Measurements from ENCODE around the gene AXIN1.

Gene AXIN1

DNA sequence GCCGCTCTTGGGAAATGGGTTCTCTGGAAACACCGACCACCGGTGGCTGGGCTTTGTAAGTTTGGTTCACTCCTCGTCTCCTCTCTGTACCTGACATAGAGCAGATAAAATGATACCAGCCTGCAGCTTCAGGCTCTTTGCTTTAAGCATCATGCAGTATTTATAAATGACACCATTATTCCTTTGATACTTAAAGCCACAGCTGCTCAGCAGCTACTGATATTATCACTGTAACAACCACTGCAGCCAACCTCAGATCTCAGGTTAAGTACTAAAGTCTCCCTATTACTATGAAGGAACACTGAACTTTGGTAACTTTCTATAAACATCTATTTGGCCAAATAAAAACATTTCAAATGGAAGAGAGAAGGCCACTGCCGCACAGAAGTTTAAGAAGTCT is 34.9 kb downstream of the AXIN1 start:
- H3K4me3 ChIP-seq (ENCODE audit: low read length), result no peak overlapping the region
- H3K36me3 ChIP-seq (ENCODE audit: control insufficient read depth, insufficient read depth, low read length, severe bottlenecking), result peaks cover 21% of the 10 kb centered on the region
- H3K27me3 ChIP-seq (replicated peaks; ENCODE audit: control insufficient read depth, insufficient read depth, low read length), result no peaks in the 10 kb centered on the region
- no peaks in the 10 kb centered on the region for H3K9me3 ChIP-seq (ENCODE audit: control insufficient read depth, low read length)
- DNase-seq (ENCODE audit: low read depth), result no peak
- no peak overlapping the region for H3K9ac ChIP-seq (ENCODE audit: low read length)
- H3K4me1 ChIP-seq (ENCODE audit: control insufficient read depth, insufficient read depth, low read length), result no peaks in the 10 kb centered on the region

DNA sequence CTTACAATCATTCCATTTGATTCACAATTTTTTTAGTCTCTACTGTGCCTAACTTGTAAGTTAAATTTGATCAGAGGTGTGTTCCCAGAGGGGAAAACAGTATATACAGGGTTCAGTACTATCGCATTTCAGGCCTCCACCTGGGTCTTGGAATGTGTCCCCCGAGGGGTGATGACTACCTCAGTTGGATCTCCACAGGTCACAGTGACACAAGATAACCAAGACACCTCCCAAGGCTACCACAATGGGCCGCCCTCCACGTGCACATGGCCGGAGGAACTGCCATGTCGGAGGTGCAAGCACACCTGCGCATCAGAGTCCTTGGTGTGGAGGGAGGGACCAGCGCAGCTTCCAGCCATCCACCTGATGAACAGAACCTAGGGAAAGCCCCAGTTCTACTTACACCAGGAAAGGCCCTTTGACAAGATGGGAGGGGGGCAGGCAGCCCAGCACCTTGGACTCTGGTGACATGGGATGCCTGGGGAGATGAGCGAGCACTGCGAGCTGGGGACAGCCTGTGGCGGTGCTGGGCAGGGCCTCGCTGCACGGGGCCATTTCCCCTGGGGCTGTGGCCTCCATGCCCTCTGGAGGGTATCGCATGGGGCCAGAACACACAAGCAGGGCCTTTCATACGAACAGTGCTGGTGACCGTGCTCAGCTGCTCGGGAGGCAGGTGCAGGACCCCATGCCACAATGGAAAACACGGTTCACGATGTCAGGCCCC is 35.6 kb downstream of the AXIN1 start:
- DNase-seq (ENCODE audit: low read depth), result no peak
- Histone ChIP-seq H3K9me3 (ENCODE audit: control insufficient read depth, low read length) (no peaks in the 10 kb centered on the region), H3K36me3 (ENCODE audit: control insufficient read depth, insufficient read depth, low read length, severe bottlenecking) (peaks cover 27% of the 10 kb centered on the region), H3K27me3 (replicated peaks; ENCODE audit: control insufficient read depth, insufficient read depth, low read length) (no peaks in the 10 kb centered on the region), H3K4me1 (ENCODE audit: control insufficient read depth, insufficient read depth, low read length) (no peaks in the 10 kb centered on the region), H3K9ac (ENCODE audit: low read length) (no peak overlapping the region), H3K4me3 (ENCODE audit: low read length) (no peak overlapping the region)

DNA sequence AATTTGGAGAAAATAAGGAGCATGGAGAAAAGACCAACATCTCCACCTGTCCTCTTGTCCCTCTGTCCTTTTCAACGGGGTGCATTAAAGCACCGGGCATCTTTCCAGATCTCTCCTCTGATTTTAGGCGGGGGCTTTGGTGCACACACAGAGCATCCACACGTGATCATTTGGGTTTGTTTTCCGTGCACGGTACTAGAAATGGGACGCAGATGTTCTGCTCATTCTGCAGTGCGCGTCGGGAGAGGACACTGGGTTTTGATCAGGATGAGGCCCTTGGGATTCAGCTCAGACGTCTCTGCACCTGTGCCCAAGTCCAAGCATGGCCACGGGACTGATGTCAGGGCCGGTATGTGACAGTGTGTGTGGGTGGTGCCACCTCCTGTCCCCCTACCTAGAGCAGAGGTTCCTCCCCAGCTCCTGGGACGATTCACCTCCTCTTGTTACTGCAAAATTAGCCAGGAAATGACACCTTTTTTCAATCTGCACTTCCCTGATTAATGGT is 37.7 kb downstream of the AXIN1 start:
- no peak for DNase-seq (ENCODE audit: low read depth)
- no peaks in the 10 kb centered on the region for H3K4me1 ChIP-seq (ENCODE audit: control insufficient read depth, insufficient read depth, low read length)
- H3K9ac ChIP-seq (ENCODE audit: low read length), result no peak overlapping the region
- H3K27me3 ChIP-seq (replicated peaks; ENCODE audit: control insufficient read depth, insufficient read depth, low read length), result no peaks in the 10 kb centered on the region
- no peak overlapping the region for H3K4me3 ChIP-seq (ENCODE audit: low read length)
- peaks cover 31% of the 10 kb centered on the region for H3K36me3 ChIP-seq (ENCODE audit: control insufficient read depth, insufficient read depth, low read length, severe bottlenecking)
- H3K9me3 ChIP-seq (ENCODE audit: control insufficient read depth, low read length), result no peaks in the 10 kb centered on the region

- H3K36me3 ChIP-seq (ENCODE audit: control insufficient read depth, insufficient read depth, low read length, severe bottlenecking), result peaks cover 34% of the 10 kb centered on the region
- no peaks in the 10 kb centered on the region for H3K9me3 ChIP-seq (ENCODE audit: control insufficient read depth, low read length)
- no peak for DNase-seq (ENCODE audit: low read depth)
Observed at GRCh38 chr16:314351-314750, 38.2 kb downstream of the AXIN1 start.

DNA sequence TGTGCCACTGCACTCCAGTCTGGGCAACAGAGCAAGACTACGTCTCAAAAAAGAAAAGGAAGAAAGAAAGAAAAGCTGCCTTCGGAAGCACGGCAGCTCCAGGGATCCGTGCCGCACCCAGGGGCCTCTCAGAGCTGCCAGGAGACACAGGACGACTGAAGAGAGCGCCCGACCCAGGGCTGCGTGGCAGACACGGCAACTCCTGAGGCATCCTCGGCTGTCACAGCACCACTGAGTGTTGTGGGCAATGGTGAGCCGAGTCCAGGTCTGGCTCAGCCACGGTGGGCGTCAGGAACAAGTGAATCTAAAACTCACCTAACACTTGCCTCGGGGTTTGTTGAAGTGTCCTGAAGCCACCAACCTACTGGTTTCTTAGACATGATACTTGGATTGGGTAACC is 40.8 kb downstream of the AXIN1 start:
- H3K4me3 ChIP-seq (ENCODE audit: low read length), result no peak overlapping the region
- no peak for DNase-seq (ENCODE audit: low read depth)
- no peak overlapping the region for H3K9ac ChIP-seq (ENCODE audit: low read length)
- H3K36me3 ChIP-seq (ENCODE audit: control insufficient read depth, insufficient read depth, low read length, severe bottlenecking), result peaks cover 31% of the 10 kb centered on the region
- no peaks in the 10 kb centered on the region for H3K9me3 ChIP-seq (ENCODE audit: control insufficient read depth, low read length)
- H3K4me1 ChIP-seq (ENCODE audit: control insufficient read depth, insufficient read depth, low read length), result no peaks in the 10 kb centered on the region
- no peaks in the 10 kb centered on the region for H3K27me3 ChIP-seq (replicated peaks; ENCODE audit: control insufficient read depth, insufficient read depth, low read length)

More at GRCh38 chr16:314351-314750, 38.2 kb downstream of the AXIN1 start:
- no peak overlapping the region for H3K4me3 ChIP-seq (ENCODE audit: low read length)
- no peaks in the 10 kb centered on the region for H3K27me3 ChIP-seq (replicated peaks; ENCODE audit: control insufficient read depth, insufficient read depth, low read length)
- H3K4me1 ChIP-seq (ENCODE audit: control insufficient read depth, insufficient read depth, low read length), result no peaks in the 10 kb centered on the region
- no peak overlapping the region for H3K9ac ChIP-seq (ENCODE audit: low read length)

DNA sequence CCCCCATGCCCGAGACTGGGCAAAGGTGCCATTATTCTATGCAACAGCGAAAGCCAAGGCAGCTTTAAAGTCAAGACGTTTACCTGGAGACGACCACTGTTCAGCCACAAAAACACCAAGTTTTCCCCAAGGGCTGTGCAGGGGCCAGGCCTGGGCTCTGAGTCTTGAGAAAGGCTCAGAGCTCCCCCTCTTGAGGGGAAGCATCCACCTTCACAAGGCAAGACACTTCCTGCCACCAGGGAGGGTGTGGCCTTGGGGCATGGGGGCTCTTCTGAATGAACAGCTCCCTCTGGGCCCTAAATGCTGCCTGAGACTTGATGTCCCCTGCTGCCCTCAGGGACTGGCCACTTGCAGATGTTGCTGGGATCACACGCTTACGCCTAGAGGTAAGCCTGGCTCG is 43.0 kb downstream of the AXIN1 start:
- Histone ChIP-seq H3K9me3 (ENCODE audit: control insufficient read depth, low read length) (no peaks in the 10 kb centered on the region), H3K4me3 (ENCODE audit: low read length) (no peak overlapping the region), H3K27me3 (replicated peaks; ENCODE audit: control insufficient read depth, insufficient read depth, low read length) (no peaks in the 10 kb centered on the region), H3K36me3 (ENCODE audit: control insufficient read depth, insufficient read depth, low read length, severe bottlenecking) (peaks cover 38% of the 10 kb centered on the region), H3K9ac (ENCODE audit: low read length) (no peak overlapping the region), H3K4me1 (ENCODE audit: control insufficient read depth, insufficient read depth, low read length) (no peaks in the 10 kb centered on the region)
- DNase-seq (ENCODE audit: low read depth), result no peak

GRCh38 chr16:307691-308312 is 44.7 kb downstream of the AXIN1 start:
- Histone ChIP-seq H3K27me3 (replicated peaks; ENCODE audit: control insufficient read depth, insufficient read depth, low read length) (no peaks in the 10 kb centered on the region), H3K9ac (ENCODE audit: low read length) (no peak overlapping the region), H3K4me1 (ENCODE audit: control insufficient read depth, insufficient read depth, low read length) (no peaks in the 10 kb centered on the region), H3K9me3 (ENCODE audit: control insufficient read depth, low read length) (no peaks in the 10 kb centered on the region), H3K36me3 (ENCODE audit: control insufficient read depth, insufficient read depth, low read length, severe bottlenecking) (peaks cover 39% of the 10 kb centered on the region), H3K4me3 (ENCODE audit: low read length) (no peak overlapping the region)
- DNase-seq (ENCODE audit: low read depth), result no peak

GRCh38 chr16:306911-307370 is 45.6 kb downstream of the AXIN1 start:
- Histone ChIP-seq H3K9ac (ENCODE audit: low read length) (no peak overlapping the region), H3K27me3 (replicated peaks; ENCODE audit: control insufficient read depth, insufficient read depth, low read length) (no peaks in the 10 kb centered on the region), H3K9me3 (ENCODE audit: control insufficient read depth, low read length) (no peaks in the 10 kb centered on the region), H3K36me3 (ENCODE audit: control insufficient read depth, insufficient read depth, low read length, severe bottlenecking) (peaks cover 34% of the 10 kb centered on the region), H3K4me1 (ENCODE audit: control insufficient read depth, insufficient read depth, low read length) (no peaks in the 10 kb centered on the region), H3K4me3 (ENCODE audit: low read length) (no peak overlapping the region)
- DNase-seq (ENCODE audit: low read depth), result no peak

DNA sequence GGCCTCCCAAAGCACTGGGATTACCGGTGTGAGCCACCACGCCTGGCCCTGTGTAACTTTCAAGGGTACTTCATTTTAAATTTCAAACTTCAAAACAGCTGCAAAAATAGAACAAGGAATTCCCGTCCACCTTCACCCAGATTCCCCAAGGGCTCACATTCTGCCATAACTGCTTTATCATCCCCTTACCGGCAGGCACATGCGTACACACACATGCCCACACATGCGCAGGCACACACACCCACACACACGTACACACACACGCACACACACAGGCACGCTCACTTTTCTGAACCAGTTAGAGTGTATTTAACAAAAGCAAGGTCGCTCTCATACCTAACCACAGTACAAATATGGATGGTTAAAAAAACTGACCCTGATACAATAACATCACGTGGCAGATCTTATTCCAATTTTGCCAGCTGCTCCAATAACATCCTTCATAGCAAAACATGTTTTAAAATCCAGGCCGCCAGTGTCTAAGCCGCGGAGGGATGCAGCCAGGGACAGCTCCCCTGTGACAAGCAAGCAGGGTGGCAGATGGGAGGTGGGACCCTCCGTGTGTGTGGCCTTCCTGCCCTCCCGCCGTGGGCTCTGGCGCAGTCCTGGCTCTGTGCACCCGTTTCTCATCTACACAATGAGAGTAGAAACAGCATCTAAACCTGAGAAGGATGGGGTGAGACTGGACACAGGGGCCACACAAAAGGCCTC is 46.5 kb downstream of the AXIN1 start:
- Histone ChIP-seq H3K4me3 (ENCODE audit: low read length) (no peak overlapping the region), H3K36me3 (ENCODE audit: control insufficient read depth, insufficient read depth, low read length, severe bottlenecking) (peaks cover 36% of the 10 kb centered on the region)

DNA sequence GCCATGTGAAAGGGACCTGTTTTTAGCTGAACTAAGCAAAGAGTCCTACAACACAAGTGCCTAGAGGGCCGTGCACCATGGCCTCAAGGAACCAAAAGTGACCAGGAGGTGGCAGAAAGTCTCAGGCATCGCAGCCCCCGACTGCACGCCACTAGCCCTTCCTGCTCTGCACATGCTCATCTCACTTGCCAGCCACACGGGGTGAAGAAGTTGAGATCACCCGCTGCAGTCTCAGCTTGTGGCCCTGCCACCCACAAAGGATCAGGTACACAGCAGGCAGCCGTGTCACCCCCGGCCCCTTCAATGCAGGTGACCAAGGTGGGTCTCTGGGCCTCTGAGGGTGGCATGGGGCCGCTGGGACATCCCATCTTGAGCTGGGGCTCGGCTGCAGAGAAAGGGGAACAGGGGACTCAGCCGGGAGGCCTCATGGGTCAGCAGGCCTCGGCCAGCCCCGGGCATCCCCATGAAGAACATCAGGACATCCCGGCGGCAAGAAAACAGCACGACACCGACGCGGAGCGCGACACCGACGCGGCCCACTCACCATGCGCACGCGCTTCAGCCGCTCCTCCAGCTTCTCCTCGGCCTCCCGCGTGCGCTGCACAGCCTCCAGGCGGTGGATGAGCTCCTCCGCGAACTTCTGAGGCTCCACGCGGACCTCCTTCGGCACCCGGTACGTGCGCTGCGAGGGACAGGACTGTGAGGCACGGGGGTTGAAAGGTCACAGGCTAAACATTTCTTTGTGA is 48.6 kb downstream of the AXIN1 start:
- Histone ChIP-seq H3K4me3 (ENCODE audit: low read length) (no peak overlapping the region), H3K27me3 (replicated peaks; ENCODE audit: control insufficient read depth, insufficient read depth, low read length) (no peaks in the 10 kb centered on the region), H3K4me1 (ENCODE audit: control insufficient read depth, insufficient read depth, low read length) (no peaks in the 10 kb centered on the region), H3K9me3 (ENCODE audit: control insufficient read depth, low read length) (no peaks in the 10 kb centered on the region), H3K36me3 (ENCODE audit: control insufficient read depth, insufficient read depth, low read length, severe bottlenecking) (peaks cover 32% of the 10 kb centered on the region), H3K9ac (ENCODE audit: low read length) (no peak overlapping the region)
- DNase-seq (ENCODE audit: low read depth), result no peak

More for the DNA sequence above, 46.5 kb downstream of the AXIN1 start:
- H3K9ac ChIP-seq (ENCODE audit: low read length), result no peak overlapping the region
- DNase-seq (ENCODE audit: low read depth), result no peak
- H3K9me3 ChIP-seq (ENCODE audit: control insufficient read depth, low read length), result no peaks in the 10 kb centered on the region
- H3K27me3 ChIP-seq (replicated peaks; ENCODE audit: control insufficient read depth, insufficient read depth, low read length), result no peaks in the 10 kb centered on the region
- H3K4me1 ChIP-seq (ENCODE audit: control insufficient read depth, insufficient read depth, low read length), result no peaks in the 10 kb centered on the region

- peaks cover 29% of the 10 kb centered on the region for H3K36me3 ChIP-seq (ENCODE audit: control insufficient read depth, insufficient read depth, low read length, severe bottlenecking)
- no peak for DNase-seq (ENCODE audit: low read depth)
- no peaks in the 10 kb centered on the region for H3K27me3 ChIP-seq (replicated peaks; ENCODE audit: control insufficient read depth, insufficient read depth, low read length)
- H3K9ac ChIP-seq (ENCODE audit: low read length), result no peak overlapping the region
- no peak overlapping the region for H3K4me3 ChIP-seq (ENCODE audit: low read length)
- no peaks in the 10 kb centered on the region for H3K4me1 ChIP-seq (ENCODE audit: control insufficient read depth, insufficient read depth, low read length)
- H3K9me3 ChIP-seq (ENCODE audit: control insufficient read depth, low read length), result no peaks in the 10 kb centered on the region
Observed at GRCh38 chr16:301950-302349, 50.6 kb downstream of the AXIN1 start.
